Epithelial cell of proximal tubule (primary cell): ENCODE results near the gene GPC5. TPM values are rescaled to one million over a fixed set of nuclear protein-coding genes. Genes with fewer than 3 reads are reported as not detected.
"Not testable (repeated sequence)": the region's sequence is repeated elsewhere in the genome, so short reads cannot be mapped to it uniquely, and the experiment has no call there.

Experiments
- DNase-seq: peaks from one replicate; pipeline ENCODE4 v3.0.0-alpha.2; 2011; ENCODE audit warnings: low read depth
- H3K4me3 ChIP-seq: 2 replicates; pipeline ENCODE4 v1.5.1; 2011; ENCODE audit warnings: low read depth, mild to moderate bottlenecking, low read length
- CTCF ChIP-seq: conservative IDR thresholded peaks from 2 replicates; pipeline ENCODE4 v1.5.1; 2012; ENCODE audit warnings: low read depth, mild to moderate bottlenecking, low read length
- total RNA-seq: library from RNA; depleted of rRNA; stranded (reverse); fragments of >200 nt; gene quantifications from 2 replicates; pipeline ENCODE4 v1.2.3, GENCODE V29; 2015

The GPC5 gene
- total RNA-seq, 1 donor from 2014 or later = not detected

GRCh38 chr13:92513672-92514071, 1115.3 kb downstream of the GPC5 start:
- no peak for TF ChIP-seq CTCF
- DNase-seq = no peak
- H3K4me3 ChIP-seq = no peak overlapping the region

DNA sequence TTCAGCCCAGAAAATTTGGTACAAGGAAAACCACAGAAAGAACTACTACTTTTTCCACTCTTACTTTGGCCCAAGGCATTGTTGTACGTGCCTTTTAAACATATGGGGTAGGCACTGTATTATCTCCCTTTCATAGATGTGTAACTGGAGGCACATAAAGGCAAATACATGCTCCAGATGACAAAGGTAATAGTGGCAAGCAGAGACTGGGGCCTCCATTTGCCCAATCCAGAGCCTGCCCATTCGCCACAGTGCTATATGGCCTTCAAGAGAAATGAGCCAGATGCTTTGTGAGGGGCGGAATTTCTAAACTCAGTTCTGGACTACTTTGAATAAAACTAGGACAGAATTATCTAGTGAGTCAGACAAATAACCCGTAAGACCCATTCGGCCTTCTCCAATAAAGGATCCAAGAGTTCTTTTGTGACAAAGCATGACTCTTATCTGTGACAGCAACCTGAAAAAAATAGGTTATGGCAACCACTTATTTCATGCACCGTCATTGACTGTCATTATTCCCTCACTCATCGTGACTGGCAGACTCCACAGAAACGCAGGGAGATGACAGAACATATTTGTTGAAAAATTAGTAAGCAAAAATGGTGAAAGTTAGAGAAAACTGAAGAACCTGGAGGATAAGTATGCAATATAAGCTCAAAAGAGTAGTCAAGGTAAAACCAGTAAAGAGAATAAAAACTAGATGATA, 1116.2 kb downstream of the GPC5 start:
- H3K4me3 ChIP-seq = no peak overlapping the region
- no peak for TF ChIP-seq CTCF
- DNase-seq = no peak

- DNase-seq, H3K4me3 ChIP-seq: not testable (repeated sequence)
Measured at GRCh38 chr13:92516878-92517277, 1118.5 kb downstream of the GPC5 start.

DNA sequence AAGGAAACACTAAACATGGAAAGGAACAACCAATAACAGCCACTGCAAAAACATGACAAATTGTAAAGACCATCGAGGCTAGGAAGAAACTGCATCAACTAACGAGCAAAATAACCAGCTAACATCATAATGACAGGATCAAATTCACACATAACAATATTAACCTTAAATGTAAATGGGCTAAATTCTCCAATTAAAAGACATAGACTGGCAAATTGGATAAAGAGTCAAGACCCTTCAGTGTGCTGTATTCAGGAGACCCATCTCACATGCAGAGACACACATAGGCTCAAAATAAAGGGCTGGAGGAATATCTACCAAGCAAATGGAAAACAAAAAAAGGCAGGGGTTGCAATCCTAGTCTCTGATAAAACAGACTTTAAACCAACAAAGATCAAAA, 1120.2 kb downstream of the GPC5 start:
- not testable (repeated sequence) for H3K4me3 ChIP-seq, DNase-seq

DNA sequence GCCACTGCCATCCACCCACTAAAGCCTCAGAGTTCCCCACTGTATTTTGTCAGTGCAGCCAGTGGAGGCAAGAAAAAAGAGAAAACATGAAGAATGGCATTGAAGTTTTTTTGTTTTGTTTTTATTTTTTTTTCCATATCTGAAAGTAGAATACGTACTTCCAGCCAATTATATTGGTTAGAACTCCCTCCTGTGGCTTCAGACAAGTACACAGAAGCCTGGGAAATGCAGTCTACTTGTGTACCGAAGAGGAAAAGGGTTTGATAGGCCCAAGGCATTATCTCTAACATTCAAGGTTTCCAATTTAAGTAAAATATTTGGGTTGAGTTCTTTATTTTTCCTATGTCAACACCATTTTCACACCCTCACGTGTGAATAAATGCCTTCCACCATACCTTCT, 1131.9 kb downstream of the GPC5 start:
- no peak for TF ChIP-seq CTCF
- no peak overlapping the region for H3K4me3 ChIP-seq
- no peak for DNase-seq

DNA sequence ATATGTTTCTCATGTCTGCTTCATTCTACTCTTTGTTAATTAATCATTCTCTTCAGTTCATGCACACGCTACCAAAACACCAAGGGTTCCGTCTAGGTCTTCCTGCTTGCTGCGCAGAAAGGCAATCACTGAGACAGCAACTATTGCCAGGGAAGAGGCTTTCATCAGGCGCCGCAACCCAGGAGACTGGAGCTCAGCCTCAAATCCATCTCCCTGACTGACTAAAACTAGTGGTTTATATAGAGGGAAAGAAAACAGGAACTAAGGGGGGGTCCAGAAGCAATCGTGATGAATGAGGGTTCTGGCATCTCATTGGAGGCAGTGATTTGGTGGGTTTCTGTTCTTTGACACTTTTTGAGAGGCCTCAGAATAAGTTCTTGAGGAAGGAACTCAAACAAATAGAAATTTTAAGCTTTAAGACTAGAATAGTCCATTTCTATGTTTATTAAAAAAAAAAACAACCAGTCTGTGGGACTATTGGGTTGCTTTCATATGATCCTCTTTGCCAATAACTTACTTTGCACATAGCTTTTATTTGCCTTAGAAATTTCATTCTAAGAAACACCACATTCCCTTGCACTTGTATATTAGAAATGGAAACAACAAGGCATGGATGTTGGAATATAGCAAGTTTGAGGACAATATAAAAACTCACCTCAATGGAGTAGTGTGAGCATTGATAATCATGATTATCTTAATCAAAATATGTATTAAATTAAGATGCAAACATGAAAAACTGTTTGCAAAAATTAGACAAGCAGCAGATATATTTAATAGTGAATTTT, 1137.0 kb downstream of the GPC5 start:
- TF ChIP-seq CTCF = no peak
- no peak for DNase-seq
- H3K4me3 ChIP-seq = no peak overlapping the region

DNA sequence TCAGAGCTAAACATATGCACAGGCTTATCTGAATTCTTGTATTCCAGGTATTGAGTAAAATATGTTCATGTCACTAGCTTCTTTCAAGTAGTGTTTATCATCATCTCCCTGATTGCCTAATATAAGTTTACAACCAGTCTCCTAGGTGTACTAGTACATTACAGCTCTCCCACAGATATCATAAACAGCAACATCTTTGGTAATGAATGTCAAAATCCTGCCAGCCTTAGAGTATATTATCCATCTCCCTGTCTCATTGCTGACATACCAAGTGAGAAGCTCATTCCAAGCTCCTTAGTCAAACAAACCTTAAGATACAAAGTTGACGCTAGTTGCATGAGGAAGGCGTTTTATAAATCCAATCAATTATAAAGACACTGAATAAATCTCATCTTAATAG, 1139.0 kb downstream of the GPC5 start:
- H3K4me3 ChIP-seq = no peak overlapping the region
- no peak for DNase-seq
- no peak for TF ChIP-seq CTCF

- no peak for DNase-seq
- H3K4me3 ChIP-seq = no peak overlapping the region
- TF ChIP-seq CTCF = no peak
Measured at GRCh38 chr13:92538164-92538563, 1139.7 kb downstream of the GPC5 start.

DNA sequence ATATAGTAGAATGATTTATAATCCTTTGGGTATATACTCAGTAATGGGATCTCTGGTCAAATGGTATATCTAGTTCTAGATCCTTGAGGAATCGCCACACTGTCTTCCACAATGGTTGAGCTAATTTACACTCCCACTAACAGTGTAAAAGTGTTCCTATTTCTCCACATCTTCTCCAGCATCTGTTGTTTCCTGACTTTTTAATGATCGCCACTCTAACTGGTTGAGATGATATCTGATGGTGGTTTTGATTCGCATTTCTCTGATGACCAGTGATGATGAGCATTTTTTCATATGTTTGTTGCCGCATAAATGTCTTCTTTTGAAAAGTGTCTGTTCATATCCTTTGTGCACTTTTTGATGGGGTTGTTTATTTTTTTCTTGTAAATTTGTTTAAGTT, 1140.7 kb downstream of the GPC5 start:
- not testable (repeated sequence) for H3K4me3 ChIP-seq, DNase-seq
